ENCODE measurements around the gene SND1. TPM values are rescaled to one million over a fixed set of nuclear protein-coding genes. Genes with fewer than 3 reads are reported as not detected.

The SND1 gene
- total and polyA plus RNA-seq, 2 donors (not counting 3 experiments of a cell fraction or from before 2014, with no cell fraction given), result 116 to 249 TPM

GRCh38 chr7:127871226-127871625 is 219.2 kb downstream of the SND1 start:
- intact Hi-C loops (cut with micrococcal nuclease), result no loop called here
- Histone ChIP-seq H3K27me3 (ENCODE audit: control insufficient read depth in 2 of 2, insufficient read depth in 2 of 2, low read length in 2 of 2) (no peaks in the 10 kb centered on the region), H3K9ac (replicated peaks; ENCODE audit: extremely low read depth, insufficient read depth, low read length) (no peak overlapping the region), H3K9me1 (replicated peaks; ENCODE audit: control insufficient read depth, extremely low read depth, insufficient read depth, low read length) (no peaks in the 10 kb centered on the region), H4K20me1 (replicated peaks; ENCODE audit: control insufficient read depth, extremely low read depth, insufficient read depth, low read length) (peaks cover 6% of the 10 kb centered on the region), H3K9me3 (replicated peaks; ENCODE audit: control insufficient read depth, insufficient read depth, low read length) (no peaks in the 10 kb centered on the region), H3K27ac (ENCODE audit: insufficient read depth, low read depth, low read length) (no peak overlapping the region), H3K4me1 (ENCODE audit: control insufficient read depth, extremely low read depth, insufficient read depth, low read length) (peaks cover 17% of the 10 kb centered on the region), H3K4me3 (replicated peaks in 1 of 3; ENCODE audit: insufficient read depth in 1 of 3, low read depth in 1 of 3, low read length in 3 of 3) (no peak overlapping the region), H3K36me3 (ENCODE audit: control insufficient read depth in 2 of 2, extremely low read depth in 1 of 2, insufficient read depth in 2 of 2, low read length in 2 of 2) (peaks cover 0 to 2% of the 10 kb centered on the region in 2 experiments), H3K79me2 (ENCODE audit: control insufficient read depth, insufficient read depth, low read length) (peaks cover 44% of the 10 kb centered on the region), H3K4me2 (ENCODE audit: insufficient read depth, low read length) (no peak overlapping the region), H2AFZ (ENCODE audit: low read depth, low read length) (no peak overlapping the region)
- CTCF ChIA-PET, result interaction anchor here (1.2 kb wide), 1 partner anchor 33 kb away, joined by 3 read pairs; no protein-coding TSS in a partner anchor
- TF ChIP-seq POLR2AphosphoS5 (IDR thresholded peaks at IDR 0.05; ENCODE audit: insufficient read depth, low read depth, low read length), result no peak
- TF ChIP-seq MAX (IDR thresholded peaks at IDR 0.05; ENCODE audit: insufficient read depth, insufficient read length), result no peak
- no peak for TF ChIP-seq GATA2 (IDR thresholded peaks at IDR 0.05; ENCODE audit: insufficient read depth, insufficient read length, low read depth, low read length)
- TF ChIP-seq MYC (IDR thresholded peaks at IDR 0.05; ENCODE audit: low read depth, low read length), result no peak
- TF ChIP-seq POLR2A (IDR thresholded peaks at IDR 0.05; ENCODE audit: low read depth, low read length), result no peak
- DNase-seq (ENCODE audit: low read depth, low spot score), result no peak
- dilution Hi-C loops (cut with MboI; ENCODE audit: extremely low pct_ligation_motif_present, low sequenced_read_pairs), result no loop called here
- no peak for FAIRE-seq
- POLR2A ChIA-PET, result no interaction called here
- BruUV-seq (replicated peaks), result no TSS peak

GRCh38 chr7:127872122-127872521 is 220.1 kb downstream of the SND1 start:
- peaks cover 0 to 2% of the 10 kb centered on the region in 2 experiments for H3K36me3 ChIP-seq (ENCODE audit: control insufficient read depth in 2 of 2, extremely low read depth in 1 of 2, insufficient read depth in 2 of 2, low read length in 2 of 2)
- ChIA-PET CTCF (no interaction called here), POLR2A (no interaction called here)
- peaks cover 24% of the 10 kb centered on the region for H3K4me1 ChIP-seq (ENCODE audit: control insufficient read depth, extremely low read depth, insufficient read depth, low read length)
- H3K9me1 ChIP-seq (replicated peaks; ENCODE audit: control insufficient read depth, extremely low read depth, insufficient read depth, low read length), result no peaks in the 10 kb centered on the region
- no peak overlapping the region for H3K9ac ChIP-seq (replicated peaks; ENCODE audit: extremely low read depth, insufficient read depth, low read length)
- no peak overlapping the region for H2AFZ ChIP-seq (ENCODE audit: low read depth, low read length)
- TF ChIP-seq MAX (IDR thresholded peaks at IDR 0.05; ENCODE audit: insufficient read depth, insufficient read length), result no peak
- TF ChIP-seq EZH2 (IDR thresholded peaks at IDR 0.05; ENCODE audit: borderline replicate concordance, low read depth, low read length, severe bottlenecking), result no peak
- TF ChIP-seq POLR2AphosphoS5 (IDR thresholded peaks at IDR 0.05; ENCODE audit: insufficient read depth, low read depth, low read length), result no peak
- no peak for TF ChIP-seq FOS (IDR thresholded peaks at IDR 0.05; ENCODE audit: borderline replicate concordance, insufficient read depth, low read length)
- TF ChIP-seq JUN (IDR thresholded peaks at IDR 0.05; ENCODE audit: borderline replicate concordance, insufficient read depth, insufficient read length, low read depth), result no peak
- TF ChIP-seq MYC (IDR thresholded peaks at IDR 0.05; ENCODE audit: low read depth, low read length), result no peak
- no peak for TF ChIP-seq CTCF (IDR thresholded peaks at IDR 0.05; ENCODE audit: extremely low read depth in 1 of 2, insufficient read depth in 1 of 2, low read depth in 1 of 2, low read length in 2 of 2)
- no peak for TF ChIP-seq POLR2A (IDR thresholded peaks at IDR 0.05; ENCODE audit: low read depth, low read length)
- no peak for TF ChIP-seq GATA2 (IDR thresholded peaks at IDR 0.05; ENCODE audit: insufficient read depth, insufficient read length, low read depth, low read length)
- no peaks in the 10 kb centered on the region for H3K27me3 ChIP-seq (ENCODE audit: control insufficient read depth in 2 of 2, insufficient read depth in 2 of 2, low read length in 2 of 2)
- dilution Hi-C loops (cut with MboI; ENCODE audit: extremely low pct_ligation_motif_present, low sequenced_read_pairs), result no loop called here
- intact Hi-C loops (cut with micrococcal nuclease), result no loop called here
- no peak for FAIRE-seq
- H3K27ac ChIP-seq (ENCODE audit: insufficient read depth, low read depth, low read length), result no peak overlapping the region
- peaks cover 6% of the 10 kb centered on the region for H4K20me1 ChIP-seq (replicated peaks; ENCODE audit: control insufficient read depth, extremely low read depth, insufficient read depth, low read length)
- no peak for DNase-seq (ENCODE audit: low read depth, low spot score)
- H3K4me2 ChIP-seq (ENCODE audit: insufficient read depth, low read length), result no peak overlapping the region
- no TSS peak for BruUV-seq (replicated peaks)
- H3K79me2 ChIP-seq (ENCODE audit: control insufficient read depth, insufficient read depth, low read length), result peaks cover 45% of the 10 kb centered on the region
- no peak overlapping the region for H3K4me3 ChIP-seq (replicated peaks in 1 of 3; ENCODE audit: insufficient read depth in 1 of 3, low read depth in 1 of 3, low read length in 3 of 3)
- no peaks in the 10 kb centered on the region for H3K9me3 ChIP-seq (replicated peaks; ENCODE audit: control insufficient read depth, insufficient read depth, low read length)

Measured in endothelial cell of umbilical vein (primary cell).